ENCODE measurements around the gene ALDOB.

- TF ChIP-seq POLR2A (IDR thresholded peaks at IDR 0.05): no peak
- TF ChIP-seq, protein P1, sequence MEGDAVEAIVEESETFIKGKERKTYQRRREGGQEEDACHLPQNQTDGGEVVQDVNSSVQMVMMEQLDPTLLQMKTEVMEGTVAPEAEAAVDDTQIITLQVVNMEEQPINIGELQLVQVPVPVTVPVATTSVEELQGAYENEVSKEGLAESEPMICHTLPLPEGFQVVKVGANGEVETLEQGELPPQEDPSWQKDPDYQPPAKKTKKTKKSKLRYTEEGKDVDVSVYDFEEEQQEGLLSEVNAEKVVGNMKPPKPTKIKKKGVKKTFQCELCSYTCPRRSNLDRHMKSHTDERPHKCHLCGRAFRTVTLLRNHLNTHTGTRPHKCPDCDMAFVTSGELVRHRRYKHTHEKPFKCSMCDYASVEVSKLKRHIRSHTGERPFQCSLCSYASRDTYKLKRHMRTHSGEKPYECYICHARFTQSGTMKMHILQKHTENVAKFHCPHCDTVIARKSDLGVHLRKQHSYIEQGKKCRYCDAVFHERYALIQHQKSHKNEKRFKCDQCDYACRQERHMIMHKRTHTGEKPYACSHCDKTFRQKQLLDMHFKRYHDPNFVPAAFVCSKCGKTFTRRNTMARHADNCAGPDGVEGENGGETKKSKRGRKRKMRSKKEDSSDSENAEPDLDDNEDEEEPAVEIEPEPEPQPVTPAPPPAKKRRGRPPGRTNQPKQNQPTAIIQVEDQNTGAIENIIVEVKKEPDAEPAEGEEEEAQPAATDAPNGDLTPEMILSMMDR (IDR thresholded peaks at IDR 0.05 in 4 of 5, conservative IDR thresholded peaks at IDR 0.05 in 1 of 5): no peak
Observed at GRCh38 chr9:101393135-101393534, 42.4 kb downstream of the ALDOB start.

All from gastrocnemius medialis (tissue), 4 donors.